GM18909 (cell line): ENCODE data around the gene FBXW11.
"Not testable (repeated sequence)": the region's sequence is repeated elsewhere in the genome, so short reads cannot be mapped to it uniquely, and the experiment has no call there.

Experiments
- ATAC-seq: cut with Tn5 transposase; IDR thresholded peaks from one replicate; pipeline ENCODE4 v1.9.1; 2021; ENCODE audit warnings: mild to moderate bottlenecking; ENCODE audit not compliant: unreplicated experiment, poor library complexity

Gene FBXW11

DNA sequence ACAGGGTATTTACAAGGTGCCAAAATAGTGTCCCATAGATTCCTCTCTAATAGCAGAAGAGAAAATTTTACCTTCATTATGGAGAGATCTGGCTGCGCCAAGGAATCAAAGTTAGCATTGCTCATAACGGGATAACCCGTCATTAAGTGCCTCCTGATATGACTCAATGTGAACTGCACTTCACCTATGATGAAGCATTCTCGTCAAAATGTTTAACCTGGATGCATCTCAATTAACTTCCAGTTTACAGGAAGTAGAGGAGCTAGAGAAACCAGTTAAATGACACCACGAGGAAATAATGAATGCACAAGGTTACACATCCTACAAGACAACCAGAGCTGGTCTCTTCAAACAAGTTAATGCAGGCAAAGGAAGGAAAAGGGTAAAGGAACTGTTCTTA, 17.2 kb downstream of the FBXW11 start:
- ATAC-seq = peak; percentile 72

DNA sequence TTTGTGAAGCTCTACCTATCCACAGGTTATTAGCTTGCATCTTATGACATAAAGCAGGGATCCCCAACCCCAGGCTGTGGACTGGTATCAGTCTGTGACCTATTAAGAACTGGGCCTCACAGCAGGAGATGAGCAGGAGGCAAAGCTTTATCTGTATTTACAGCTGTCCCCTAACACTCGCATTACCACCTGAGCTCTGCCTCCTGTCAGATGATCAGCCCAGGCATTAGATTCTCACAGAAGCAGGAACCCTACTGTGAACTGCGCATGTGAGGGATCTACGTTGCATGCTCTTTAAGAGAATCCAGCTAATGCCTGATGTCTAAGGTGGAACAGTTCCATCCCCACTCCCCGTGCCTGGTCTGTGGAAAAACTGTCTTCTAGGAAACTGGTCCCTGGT, 19.7 kb downstream of the FBXW11 start:
- no peak for ATAC-seq

DNA sequence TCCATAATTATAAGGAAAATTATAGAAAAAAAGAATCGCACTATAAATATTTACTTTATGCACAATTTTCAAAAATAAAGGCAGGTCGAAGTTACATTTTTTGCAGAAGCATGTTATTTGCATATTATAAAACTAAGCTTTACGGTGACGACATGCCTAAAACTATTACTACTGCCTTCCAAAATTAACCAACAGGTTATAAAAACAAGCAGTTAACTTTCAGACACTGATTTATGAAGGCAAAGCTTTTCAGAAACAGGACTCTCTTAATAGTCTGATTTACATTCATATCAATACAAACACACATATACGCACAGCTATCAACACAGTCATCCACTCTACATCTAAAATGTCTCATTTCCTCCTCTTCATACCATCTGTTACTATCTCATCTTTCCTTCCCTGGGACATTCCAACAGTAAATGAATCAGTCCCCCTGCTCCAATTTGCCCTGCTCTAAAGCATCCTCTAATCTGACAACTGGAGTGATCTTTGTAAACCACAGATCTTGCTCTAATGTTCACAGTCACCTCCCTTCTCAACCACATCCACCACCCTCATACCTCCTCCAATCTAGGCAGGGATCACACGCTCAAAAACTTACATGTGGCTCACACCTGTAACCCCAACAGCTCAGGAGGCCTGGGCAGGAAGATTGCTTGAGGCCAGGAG, 21.6 kb downstream of the FBXW11 start:
- peak; percentile 35 for ATAC-seq

GRCh38 chr5:171981847-171982246, 24.6 kb downstream of the FBXW11 start:
- ATAC-seq = no peak

- ATAC-seq = no peak
These were observed 25.6 kb downstream of the FBXW11 start for GRCh38 chr5:171980792-171981191.

GRCh38 chr5:171979606-171980005, 26.8 kb downstream of the FBXW11 start:
- no peak for ATAC-seq

DNA sequence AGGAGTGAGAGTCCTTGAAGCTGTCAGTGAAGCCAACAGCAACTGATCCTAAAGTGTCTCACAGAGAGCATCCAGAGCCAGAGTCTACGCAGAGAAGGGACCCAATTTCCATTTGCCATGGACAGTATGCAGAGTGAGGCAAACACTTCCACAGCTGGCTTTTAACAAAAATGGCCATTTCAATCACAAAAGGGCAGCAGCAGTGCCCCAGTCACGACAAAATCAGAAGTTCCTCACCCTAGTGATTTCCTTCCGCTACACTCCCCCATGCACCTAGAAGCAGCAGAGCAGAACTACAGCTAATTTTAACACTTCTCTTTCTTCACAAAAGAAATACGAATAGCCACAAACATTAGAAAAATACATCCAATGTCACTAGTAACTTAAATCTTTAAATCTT, 27.9 kb downstream of the FBXW11 start:
- peak; percentile 64 for ATAC-seq

- ATAC-seq = no peak
These were observed 28.4 kb downstream of the FBXW11 start for GRCh38 chr5:171978016-171978415.

- ATAC-seq = not testable (repeated sequence)
These were observed 29.0 kb downstream of the FBXW11 start for GRCh38 chr5:171977244-171977950.

- no peak for ATAC-seq
These were observed 30.4 kb downstream of the FBXW11 start for GRCh38 chr5:171975877-171976667.

DNA sequence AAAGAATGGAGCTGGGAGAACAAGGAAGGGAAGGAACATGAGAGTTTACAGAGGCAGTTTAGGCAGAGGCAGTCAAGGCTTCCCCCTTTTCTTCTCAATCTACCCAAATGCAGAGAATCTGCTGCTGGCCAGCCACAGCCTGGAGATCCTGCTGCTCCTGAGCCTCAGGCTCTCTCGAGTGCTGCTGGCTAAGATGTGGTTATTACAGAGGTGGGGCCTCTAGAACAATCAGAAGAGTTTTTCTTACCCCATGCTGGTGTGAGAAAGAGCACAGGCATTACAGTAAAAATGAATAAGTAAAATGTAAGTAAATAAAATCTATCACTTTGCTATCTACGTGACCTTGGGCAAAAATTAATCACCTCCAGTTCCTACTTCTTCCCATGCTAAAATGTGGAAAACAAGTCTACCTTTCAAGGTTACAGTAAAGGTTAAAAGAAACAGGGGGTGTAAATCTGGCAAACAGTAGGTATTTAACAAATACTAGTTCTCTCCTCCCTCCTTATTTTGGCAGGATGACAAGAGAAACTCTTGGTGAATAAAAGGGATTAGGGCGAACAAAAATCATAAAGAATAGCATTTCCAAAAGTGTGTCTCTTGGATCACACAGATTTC, 31.1 kb downstream of the FBXW11 start:
- no peak for ATAC-seq

GRCh38 chr5:171970826-171971225, 35.6 kb downstream of the FBXW11 start:
- no peak for ATAC-seq

DNA sequence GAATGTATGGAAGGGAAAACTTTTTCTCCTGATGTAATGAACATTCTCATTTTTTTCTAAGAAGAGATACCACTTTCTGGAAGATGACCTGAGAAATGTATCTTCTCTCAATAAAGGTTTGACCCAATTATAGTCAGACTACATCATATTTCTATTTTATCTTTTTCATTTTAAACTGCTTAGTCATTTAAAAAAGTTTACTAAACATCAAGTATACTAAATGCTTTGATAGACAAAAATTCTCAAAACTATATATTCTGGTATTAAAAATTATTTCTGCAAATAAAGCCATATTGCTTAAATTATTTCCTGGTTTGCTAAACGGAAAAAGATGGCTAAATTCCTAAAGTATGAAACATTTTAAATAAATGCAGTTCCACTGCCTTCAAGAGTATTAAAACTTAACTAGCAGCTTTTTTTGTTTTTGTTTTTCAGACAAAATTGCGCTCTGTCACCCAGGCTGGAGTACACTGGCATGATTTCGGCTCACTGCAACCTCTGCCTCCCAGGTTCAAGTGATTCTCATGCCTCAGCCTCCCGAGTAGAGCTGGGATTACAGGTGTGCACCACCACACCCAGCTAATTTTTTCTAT, 37.1 kb downstream of the FBXW11 start:
- no peak for ATAC-seq

- ATAC-seq = peak; percentile 52
These were observed 37.9 kb downstream of the FBXW11 start for GRCh38 chr5:171968531-171968930.

DNA sequence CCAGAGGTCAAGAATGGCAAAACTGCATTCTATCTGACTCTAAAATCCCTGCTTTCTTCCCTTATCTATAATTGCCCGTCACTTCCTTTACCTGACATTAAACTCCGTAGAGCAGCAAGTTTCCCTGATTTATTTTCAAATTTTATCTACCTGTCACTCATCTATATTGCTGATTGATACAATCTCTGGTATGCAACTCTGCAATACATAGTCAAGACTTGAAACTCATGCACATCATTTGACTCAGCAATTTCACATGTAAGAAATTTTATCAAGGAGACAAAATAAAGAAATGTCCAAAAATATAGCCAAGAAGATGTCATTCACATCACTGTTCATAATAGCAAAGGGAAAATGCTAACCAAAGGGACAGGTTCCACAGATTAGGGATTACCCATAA, 39.5 kb downstream of the FBXW11 start:
- no peak for ATAC-seq

DNA sequence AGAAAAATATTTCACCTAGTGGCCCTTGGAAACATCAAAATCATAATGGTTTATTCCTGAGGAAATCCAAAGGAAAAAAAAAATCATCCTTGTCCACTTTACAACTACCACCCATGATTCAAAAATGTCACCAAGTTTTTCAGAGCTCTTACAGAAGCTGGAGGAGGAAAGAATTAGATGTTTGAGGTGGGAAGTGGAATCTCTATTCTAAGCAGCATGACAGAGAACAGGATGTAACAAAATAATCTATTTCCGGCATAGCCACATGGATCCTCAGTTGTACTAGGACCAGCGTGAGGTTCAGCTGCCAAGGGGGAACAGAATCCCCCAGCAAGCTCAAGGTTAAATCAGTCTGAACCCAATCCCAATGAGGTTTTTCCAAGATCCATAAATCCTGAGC, 40.2 kb downstream of the FBXW11 start:
- ATAC-seq = no peak

- no peak for ATAC-seq
These were observed 40.7 kb downstream of the FBXW11 start for GRCh38 chr5:171965745-171966144.

DNA sequence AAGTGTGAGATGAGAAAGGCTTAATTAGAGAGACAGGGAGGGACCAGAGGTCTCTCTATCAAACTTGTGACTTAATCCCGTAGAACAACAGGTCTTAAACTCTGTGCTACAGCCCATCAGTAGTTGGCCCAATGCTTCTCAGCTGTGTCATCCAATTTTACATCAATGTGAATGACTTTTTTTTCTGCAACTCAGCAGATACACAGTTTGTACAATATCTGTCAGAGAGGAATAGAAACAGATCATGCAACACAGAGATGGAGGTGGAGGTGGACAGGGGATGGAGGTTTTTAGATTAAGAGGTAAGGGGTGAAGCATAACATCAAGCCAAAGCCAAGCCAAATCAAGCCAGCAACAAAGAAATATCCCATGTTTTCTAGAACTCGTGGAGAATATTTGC, 43.0 kb downstream of the FBXW11 start:
- no peak for ATAC-seq

DNA sequence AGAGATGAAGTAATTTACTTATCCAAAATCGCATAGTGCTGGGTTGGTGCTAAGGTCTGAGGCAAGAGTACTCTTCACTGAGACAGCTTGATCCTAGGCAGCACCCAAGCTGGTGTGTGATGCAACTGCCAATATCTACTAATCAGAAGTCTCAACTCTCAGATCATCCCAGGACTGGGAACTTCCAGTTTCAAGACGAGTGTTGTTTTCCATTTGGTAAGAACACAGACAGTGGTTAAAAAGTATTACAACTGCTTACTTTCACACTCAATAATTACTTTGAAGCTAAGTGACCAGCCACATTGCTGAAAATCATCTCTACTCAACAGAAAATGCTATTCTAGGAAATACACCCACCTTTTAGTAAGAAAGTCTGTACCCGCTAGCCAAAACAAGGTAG, 45.3 kb downstream of the FBXW11 start:
- ATAC-seq = peak; percentile 66

- ATAC-seq = peak; percentile 56
These were observed 48.7 kb downstream of the FBXW11 start for GRCh38 chr5:171957591-171958251.
